ENCODE results near the gene UBE2M.

Gene UBE2M

DNA sequence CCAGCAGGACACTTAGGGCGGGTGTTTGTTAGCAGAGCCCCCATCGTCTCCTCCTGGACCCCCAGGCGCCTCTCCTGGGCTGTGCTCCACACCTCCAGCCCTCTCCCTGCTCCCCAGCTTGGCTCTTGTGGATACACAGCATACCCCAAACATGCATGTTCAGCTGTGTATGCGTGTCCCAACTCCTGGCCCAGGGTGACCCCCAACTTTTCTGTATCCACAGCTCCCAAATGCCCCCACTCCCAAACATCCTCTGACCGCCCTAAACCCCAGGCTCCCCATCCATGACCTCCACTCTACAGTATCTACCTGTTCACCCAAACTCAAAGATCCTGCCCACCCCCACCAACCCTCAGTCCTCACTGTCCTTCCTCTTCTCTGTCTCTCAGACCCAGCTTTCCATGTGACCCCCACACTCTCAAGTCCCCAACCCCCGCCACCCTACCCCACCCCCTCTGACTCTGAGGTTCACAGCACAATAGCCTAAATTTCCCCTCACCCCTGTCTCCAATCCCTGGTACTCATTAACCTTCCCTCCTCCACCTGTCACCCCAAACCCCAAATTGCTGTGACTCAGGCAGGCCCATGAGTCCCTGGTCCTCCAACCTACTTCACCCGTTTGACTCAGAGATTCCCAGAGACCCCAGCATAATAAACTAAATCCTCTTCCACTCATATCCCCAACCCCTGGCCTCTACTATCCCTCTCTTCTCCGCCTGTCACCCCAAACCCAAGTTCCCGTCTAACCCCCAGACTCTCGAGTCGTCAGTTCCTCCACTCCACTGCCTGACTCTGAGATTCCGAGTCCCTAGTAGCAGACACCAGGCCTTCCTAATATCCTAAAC lies 968 bp downstream of the UBE2M start:
- no peak for DNase-seq
- H3K27me3 ChIP-seq (ENCODE audit: insufficient read depth, low read depth, severe bottlenecking) = no peaks in the 10 kb centered on the region
- H3K27ac ChIP-seq = peak overlapping the region; percentile 86
- H3K36me3 ChIP-seq = peaks cover 28% of the 10 kb centered on the region
- no peaks in the 10 kb centered on the region for H3K9me3 ChIP-seq (ENCODE audit: severe bottlenecking)
- no peak for TF ChIP-seq CTCF (IDR thresholded peaks at IDR 0.05; ENCODE audit: low read depth, low read length)
- peak overlapping the region; percentile 95 for H3K4me3 ChIP-seq (ENCODE audit: low read depth, low read length)

- no peak for TF ChIP-seq CTCF (IDR thresholded peaks at IDR 0.05; ENCODE audit: low read depth, low read length)
- Histone ChIP-seq H3K27me3 (ENCODE audit: insufficient read depth, low read depth, severe bottlenecking) (no peaks in the 10 kb centered on the region), H3K27ac (no peak overlapping the region), H3K9me3 (ENCODE audit: severe bottlenecking) (no peaks in the 10 kb centered on the region), H3K36me3 (peaks cover 35% of the 10 kb centered on the region), H3K4me3 (ENCODE audit: low read depth, low read length) (peak overlapping the region; percentile 95; the same call in 1 of the 2 replicates)
- DNase-seq = no peak
Observed at GRCh38 chr19:58556622-58557220, 1.7 kb downstream of the UBE2M start.

DNA sequence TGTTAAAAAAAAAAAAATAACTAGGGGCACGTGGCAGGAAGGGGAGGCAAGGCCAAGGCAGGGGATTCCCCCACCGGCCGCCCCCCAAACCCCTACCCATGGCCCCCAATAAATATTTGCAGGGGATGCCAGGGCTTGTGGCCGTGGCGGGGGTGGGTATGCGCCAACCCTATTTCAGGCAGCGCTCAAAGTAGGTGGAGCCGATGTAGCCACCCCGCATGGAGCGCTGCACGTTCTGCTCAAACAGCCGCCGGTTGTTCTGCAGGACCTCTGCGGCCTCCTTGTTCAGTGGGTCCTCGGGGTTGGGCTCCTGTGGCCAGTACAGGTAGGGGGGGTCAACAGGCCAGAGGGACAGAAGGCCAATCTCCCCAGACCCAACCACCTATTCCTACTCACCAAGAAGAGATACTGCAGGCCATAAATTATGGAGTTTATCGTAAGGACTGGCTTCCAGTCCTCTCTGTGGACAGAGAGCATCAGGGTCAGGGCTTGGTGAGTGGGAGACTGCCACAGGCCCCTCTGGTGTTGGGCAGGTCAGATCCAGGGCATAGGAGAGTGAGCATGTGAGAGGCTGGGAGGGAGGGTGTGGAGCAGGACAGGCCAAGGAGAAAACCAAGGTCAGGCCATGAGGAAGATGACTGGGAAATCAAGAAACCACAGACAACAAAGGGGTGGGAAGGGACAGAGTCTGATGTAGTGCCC lies 2.3 kb downstream of the UBE2M start:
- no peak overlapping the region for H3K4me3 ChIP-seq (ENCODE audit: low read depth, low read length)
- no peak for TF ChIP-seq CTCF (IDR thresholded peaks at IDR 0.05; ENCODE audit: low read depth, low read length)
- H3K36me3 ChIP-seq = peaks cover 41% of the 10 kb centered on the region
- DNase-seq = no peak
- H3K27me3 ChIP-seq (ENCODE audit: insufficient read depth, low read depth, severe bottlenecking) = no peaks in the 10 kb centered on the region
- no peak overlapping the region for H3K27ac ChIP-seq
- no peaks in the 10 kb centered on the region for H3K9me3 ChIP-seq (ENCODE audit: severe bottlenecking)

DNA sequence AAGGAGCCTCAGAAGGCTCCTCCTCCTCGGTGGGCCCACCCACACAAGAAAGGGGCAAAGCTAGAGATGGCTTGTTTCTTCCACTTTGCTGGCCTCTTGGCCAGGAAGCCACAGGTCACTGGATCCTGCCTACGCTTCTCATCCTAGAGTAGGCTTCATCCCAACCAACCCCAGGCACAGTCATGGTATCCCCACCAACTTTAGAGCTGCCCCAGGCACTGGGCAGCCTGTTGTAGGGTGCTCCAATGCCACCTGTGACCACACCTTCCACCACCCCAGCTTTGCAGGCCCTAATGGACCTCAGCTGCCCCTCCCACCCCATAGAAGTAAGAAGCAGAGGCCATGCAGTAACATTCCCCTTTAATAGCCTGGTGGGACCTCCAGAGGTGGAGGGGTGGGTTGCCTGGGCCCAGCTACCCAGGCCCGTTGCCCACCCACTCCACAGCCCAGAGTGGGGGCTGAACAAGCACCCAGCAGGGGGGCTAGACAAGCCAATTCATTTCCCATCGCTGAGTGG lies 3.0 kb downstream of the UBE2M start:
- no peak for DNase-seq
- TF ChIP-seq CTCF (IDR thresholded peaks at IDR 0.05; ENCODE audit: low read depth, low read length) = no peak

DNA sequence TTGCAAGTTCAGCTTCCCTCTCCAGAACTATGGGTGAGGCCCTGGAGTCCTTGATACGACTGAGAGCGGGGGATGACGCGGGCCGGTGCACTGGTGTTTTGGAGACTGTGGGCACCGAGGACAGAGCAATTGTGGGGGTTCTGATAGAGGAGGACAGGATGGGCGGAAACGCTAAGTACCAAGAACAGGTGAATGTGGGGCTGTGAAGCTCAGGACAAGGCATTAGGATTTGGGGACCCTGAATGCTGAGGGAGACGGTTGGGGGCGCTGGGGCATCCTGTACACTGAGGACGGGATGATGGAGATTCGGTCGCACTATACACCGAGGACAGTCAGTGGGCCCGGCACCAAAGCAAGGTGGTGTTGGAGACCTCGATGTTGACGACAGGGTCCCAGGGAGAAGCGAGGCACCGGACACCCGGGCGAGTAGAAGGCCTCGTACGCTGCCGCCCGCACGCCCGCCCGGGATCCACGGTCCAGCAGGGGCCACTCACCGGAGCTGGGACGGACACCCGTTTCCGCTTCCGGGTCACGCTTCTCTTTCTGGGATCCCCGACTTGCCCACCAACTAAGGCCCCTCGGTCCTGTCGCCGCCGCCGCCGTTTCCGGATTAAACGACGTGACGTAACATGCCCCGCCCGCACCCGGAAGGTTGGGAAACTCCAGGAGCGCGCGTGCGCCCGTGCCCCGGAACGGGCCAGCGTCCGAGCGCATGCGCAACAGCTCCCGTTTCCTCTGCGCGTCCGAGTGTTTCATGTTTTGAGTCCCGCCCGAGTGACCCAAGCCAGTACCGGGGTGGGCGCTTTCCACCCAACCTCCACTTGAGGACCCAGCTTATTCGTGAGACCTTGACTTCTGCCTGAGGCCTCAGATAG lies 3.7 kb downstream of the UBE2M start, which contains the start of gene CHMP2A:
CHMP2A (minus strand) TSS at position 612 of the 875 bp plus-strand sequence. CDS start 893 bp downstream, outside the sequence.
- peak; percentile 98 for DNase-seq
- H3K9me3 ChIP-seq (ENCODE audit: severe bottlenecking) = no peaks in the 10 kb centered on the region
- H3K4me3 ChIP-seq (ENCODE audit: low read depth, low read length) = peak within 1 kb of the TSS; percentile 86
- H3K36me3 ChIP-seq = peaks cover 55% of the 10 kb centered on the region
- no peak for TF ChIP-seq CTCF (IDR thresholded peaks at IDR 0.05; ENCODE audit: low read depth, low read length)
- no peaks in the 10 kb centered on the region for H3K27me3 ChIP-seq (ENCODE audit: insufficient read depth, low read depth, severe bottlenecking)
- peak within 1 kb of the TSS; percentile 78 for H3K27ac ChIP-seq

More for the DNA sequence above, 3.0 kb downstream of the UBE2M start:
- Histone ChIP-seq H3K9me3 (ENCODE audit: severe bottlenecking) (no peaks in the 10 kb centered on the region), H3K27me3 (ENCODE audit: insufficient read depth, low read depth, severe bottlenecking) (no peaks in the 10 kb centered on the region), H3K36me3 (peaks cover 48% of the 10 kb centered on the region), H3K27ac (peak overlapping the region; percentile 78), H3K4me3 (ENCODE audit: low read depth, low read length) (peak overlapping the region; percentile 33)

All from WERI-Rb-1 (cell line).